Stomach (tissue), 9 donors: ENCODE measurements around the gene YAF2. TPM values are rescaled to one million over a fixed set of nuclear protein-coding genes. Genes with fewer than 3 reads are reported as not detected.

Experiments used
- DNase-seq, 2 donors: peaks; one replicate each; pipeline versions ENCODE4 v3.0.0 to v3.0.0-alpha.2; 2013 to 2019
- H3K27ac ChIP-seq, 5 donors: fragments of 200-600 bp in 4 of 5; sonication (generic) in 4 of 5; one replicate each; pipeline ENCODE4 v1.5.1; 2013 to 2019; ENCODE audit warnings: mild to moderate bottlenecking in 1 of 5, moderate library complexity in 1 of 5
- H3K27me3 ChIP-seq, 3 donors: fragments of 200-600 bp; sonication (generic); one replicate each; pipeline ENCODE4 v1.5.1; 2017 to 2019; ENCODE audit warnings: mixed run types in 1 of 3
- H3K36me3 ChIP-seq, 4 donors: fragments of 200-600 bp; sonication (generic); 1 replicate in 3 of 4; 2 replicates in 1 of 4; pipeline ENCODE4 v1.5.1; 2016 to 2019
- H3K4me1 ChIP-seq, 4 donors: fragments of 200-600 bp; sonication (generic); one replicate each; pipeline ENCODE4 v1.5.1; 2016 to 2019
- H3K4me3 ChIP-seq, 4 donors: fragments of 200-600 bp; sonication (generic) in 3 of 4; one replicate each; pipeline ENCODE4 v1.5.1; 2016 to 2019; ENCODE audit warnings: mild to moderate bottlenecking in 1 of 4
- H3K9me3 ChIP-seq, 4 donors: fragments of 200-600 bp; sonication (generic); one replicate each; pipeline ENCODE4 v1.5.1; 2016 to 2019
- CTCF ChIP-seq, 7 experiments: fragments of 450-650 bp in 4 of 7; fragments of 200-600 bp in 3 of 7; sonication (generic) in 3 of 7; IDR thresholded peaks; one replicate each; pipeline ENCODE4 v1.5.1; 2016 to 2019; ENCODE audit warnings: antibody characterized with exemption in 7 of 7, control low read depth in 2 of 7, mild to moderate bottlenecking in 1 of 7
- EP300 ChIP-seq: sonication (generic); formaldehyde crosslinking; IDR thresholded peaks from one replicate; pipeline ENCODE4 v1.6.1; 2017; ENCODE audit warnings: antibody characterized with exemption
- POLR2A ChIP-seq, 4 donors: fragments of 450-650 bp; IDR thresholded peaks; one replicate each; pipeline ENCODE4 v1.6.1; 2016; ENCODE audit warnings: antibody characterized with exemption in 4 of 4, control low read depth in 2 of 4, mild to moderate bottlenecking in 1 of 4, moderate library complexity in 1 of 4
- POLR2AphosphoS5 ChIP-seq, 3 donors: sonication (generic); formaldehyde crosslinking; IDR thresholded peaks; one replicate each; pipeline ENCODE4 v1.6.1; 2016; ENCODE audit warnings: antibody characterized with exemption in 3 of 3
- WGBS, 5 donors: extraction: QIAGEN DNeasy Blood & Tissue Kit in 3 of 5; methylation state at CpG; one replicate each; pipeline versions ENCODE4 v1.1.5 to v1.1.7; 2013 to 2018; 5-methylcytosine and 5-hydroxymethylcytosine counted together
- intact Hi-C: fragments of 100-400 bp; cut with DNase I; formaldehyde crosslinking; loops from one replicate; pipeline ENCODE4 v1.15.1; 2023; ENCODE audit warnings: low total_unique reads
- polyA plus RNA-seq, 3 donors: library from polyadenylated mRNA; stranded (reverse); fragments of 200-250 nt; gene quantifications; one replicate each; pipeline ENCODE4 v1.2.3, GENCODE V29; 2013
- total RNA-seq, 5 donors: library from RNA; depleted of rRNA; stranded (reverse); fragments of >200 nt; gene quantifications; one replicate each; pipeline versions ENCODE4 v1.1.0 to v1.2.3, GENCODE V29; 2014 to 2016
- donor health status: healthy with polysubstance abuse.
- donor health status: Bipolar disorder and iron deficiency.
- donor health status: healthy.

YAF2 gene
- total and polyA plus RNA-seq, 8 donors = 8.7 to 91.0 (median 36.6) TPM

DNA sequence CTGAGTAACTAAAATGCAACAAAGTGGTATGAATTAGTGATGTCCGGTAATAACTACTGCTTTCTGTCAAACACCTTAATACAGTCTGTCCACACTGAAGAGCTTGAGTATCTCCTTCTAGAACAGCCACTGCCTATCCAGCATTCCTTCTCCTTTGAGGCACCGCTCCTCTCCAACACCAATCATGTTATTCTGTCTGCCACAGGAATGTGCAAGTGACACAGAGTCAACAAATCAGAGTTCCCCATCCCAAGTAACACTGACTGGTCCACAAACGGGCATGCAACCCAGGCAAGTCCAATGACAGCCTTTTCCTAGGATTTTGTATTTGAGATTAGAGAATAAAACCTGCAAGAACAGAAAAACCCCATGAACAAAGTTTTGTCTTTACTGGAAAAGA, 97.1 kb downstream of the YAF2 start:
- WGBS, 5 donors = 37 to 51% (median 46%) methylated on average over 3 of the region's 3 CpGs
- Histone ChIP-seq H3K4me1 (peaks cover 8 to 43% (median 30%) of the 10 kb centered on the region in 4 donors), H3K27me3 (no peaks in the 10 kb centered on the region), H3K36me3 (no peaks in the 10 kb centered on the region), H3K27ac (no peak overlapping the region), H3K9me3 (no peaks in the 10 kb centered on the region), H3K4me3 (no peak overlapping the region)
- intact Hi-C loops = no loop called here
- no peak for TF ChIP-seq CTCF (IDR thresholded peaks at IDR 0.05)
- TF ChIP-seq POLR2A (IDR thresholded peaks at IDR 0.05) = no peak
- TF ChIP-seq EP300 = no peak
- no peak for TF ChIP-seq POLR2AphosphoS5 (IDR thresholded peaks at IDR 0.05)
- peak in 1 of 2 donors; percentile 20 for DNase-seq

- 86 to 94% (median 88%) methylated on average over 3 of the region's 3 CpGs for WGBS, 5 donors
- Histone ChIP-seq H3K9me3 (no peaks in the 10 kb centered on the region), H3K4me3 (no peak overlapping the region), H3K27ac (no peak overlapping the region), H3K36me3 (no peaks in the 10 kb centered on the region), H3K4me1 (peaks cover 0 to 21% (median 12%) of the 10 kb centered on the region in 4 donors), H3K27me3 (no peaks in the 10 kb centered on the region)
- no peak for DNase-seq
- intact Hi-C loops = loop anchor here (5.0 kb wide), 1 partner anchor 192 kb away; the partner anchor contains the start of genes PPHLN1 and ZCRB1
- no peak for TF ChIP-seq POLR2A (IDR thresholded peaks at IDR 0.05)
- no peak for TF ChIP-seq EP300
- TF ChIP-seq POLR2AphosphoS5 (IDR thresholded peaks at IDR 0.05) = no peak
- TF ChIP-seq CTCF (IDR thresholded peaks at IDR 0.05) = no peak
Measured at GRCh38 chr12:42135259-42135814, 102.7 kb downstream of the YAF2 start.

- intact Hi-C loops = no loop called here
- no peak for TF ChIP-seq POLR2AphosphoS5 (IDR thresholded peaks at IDR 0.05)
- TF ChIP-seq CTCF (IDR thresholded peaks at IDR 0.05) = no peak
- no peak for TF ChIP-seq POLR2A (IDR thresholded peaks at IDR 0.05)
- no peak for TF ChIP-seq EP300
- no peak for DNase-seq
- no peaks in the 10 kb centered on the region for H3K36me3 ChIP-seq
- H3K27ac ChIP-seq = no peak overlapping the region
- peaks cover 0 to 44% (median 19%) of the 10 kb centered on the region in 4 donors for H3K4me1 ChIP-seq
- 26 to 52% (median 35%) methylated on average over 4 of the region's 4 CpGs for WGBS, 5 donors
- no peaks in the 10 kb centered on the region for H3K27me3 ChIP-seq
- no peaks in the 10 kb centered on the region for H3K9me3 ChIP-seq
- no peak overlapping the region for H3K4me3 ChIP-seq
Measured at GRCh38 chr12:42130672-42131402, 107.2 kb downstream of the YAF2 start.

DNA sequence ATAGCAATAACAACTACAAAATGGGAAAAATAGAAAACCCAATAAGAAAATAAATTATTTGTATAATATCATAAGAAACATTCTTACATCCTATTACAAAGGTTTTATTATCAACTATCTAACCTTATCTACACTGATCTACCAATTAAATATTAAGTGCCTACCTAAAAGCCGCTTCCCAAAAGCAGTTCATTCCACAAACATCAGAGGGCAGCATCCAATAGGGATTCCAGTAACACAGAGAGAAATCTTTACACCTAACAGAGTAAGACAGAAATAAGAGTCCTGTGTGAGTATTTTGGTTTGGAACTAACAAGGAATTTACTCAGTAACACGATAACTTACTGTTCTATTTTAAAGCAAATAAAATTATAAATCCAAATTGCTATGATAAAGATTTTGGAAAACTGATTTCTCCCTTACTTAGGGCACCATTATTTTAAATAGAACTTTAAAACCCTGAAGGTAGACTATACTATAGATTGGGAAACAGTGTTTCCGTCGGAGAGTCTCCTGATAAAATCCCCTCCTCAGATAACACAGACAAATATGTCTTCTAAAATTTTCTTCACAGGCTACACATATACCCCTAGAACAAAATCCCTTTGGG, 108.3 kb downstream of the YAF2 start:
- Histone ChIP-seq H3K27ac (no peak overlapping the region), H3K4me3 (no peak overlapping the region), H3K36me3 (no peaks in the 10 kb centered on the region), H3K27me3 (no peaks in the 10 kb centered on the region), H3K9me3 (no peaks in the 10 kb centered on the region), H3K4me1 (peaks cover 1 to 55% (median 21%) of the 10 kb centered on the region in 4 donors)
- DNase-seq = peak in 1 of 2 donors; percentile 81
- no peak for TF ChIP-seq EP300
- peak in 5 of 7 experiments; percentile 75 to 79 (median 78) for TF ChIP-seq CTCF (IDR thresholded peaks at IDR 0.05)
- peak in 1 of 3 donors; percentile 17 for TF ChIP-seq POLR2AphosphoS5 (IDR thresholded peaks at IDR 0.05)
- no peak for TF ChIP-seq POLR2A (IDR thresholded peaks at IDR 0.05)
- WGBS, 5 donors = 20 to 34% (median 27%) methylated on average over 4 of the region's 4 CpGs
- intact Hi-C loops = no loop called here
